PFSK-1 (cell line): Measurements from ENCODE around the gene PIK3CB.

Source experiments
- POLR2AphosphoS5 ChIP-seq: IDR thresholded peaks from 2 replicates; pipeline ENCODE4 v1.6.1; 2012; ENCODE audit warnings: low read depth, mild to moderate bottlenecking, control low read depth, low read length, moderate library complexity
- SIN3A ChIP-seq: IDR thresholded peaks from 2 replicates; pipeline ENCODE4 v1.6.1; 2012; ENCODE audit warnings: mild to moderate bottlenecking, low read length, moderate library complexity, borderline replicate concordance; ENCODE audit not compliant: insufficient read depth
- TF ChIP-seq, protein P1 (sequence below), 2 experiments: IDR thresholded peaks; 2 replicates each; pipeline versions ENCODE4 v1.6.1 to v1.8.0; 2011 to 2012; ENCODE audit warnings: low read depth in 2 of 2, low read length in 2 of 2, control low read depth in 1 of 2, inconsistent platforms in 1 of 2, mild to moderate bottlenecking in 1 of 2, moderate library complexity in 1 of 2; ENCODE audit not compliant: insufficient read depth in 1 of 2

DNA sequence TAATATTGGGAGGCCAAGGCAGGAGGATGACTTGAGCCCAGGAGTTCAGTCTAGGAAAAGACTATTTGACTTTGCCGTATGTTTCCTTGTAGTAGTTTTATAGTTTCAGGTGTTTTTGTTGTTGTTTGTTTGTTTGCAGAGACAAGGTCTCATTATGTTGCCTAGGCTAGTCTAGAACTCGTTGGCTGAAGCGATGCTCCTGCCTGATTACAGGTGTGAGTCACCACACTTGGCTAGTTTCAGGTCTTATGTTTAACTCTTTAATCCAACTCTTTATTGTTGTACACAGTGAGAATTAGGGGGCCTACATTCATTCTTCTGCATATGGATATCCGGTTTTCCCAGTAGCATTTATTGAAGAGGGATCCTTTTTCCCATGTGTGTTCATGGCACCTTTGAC lies 194.2 kb downstream of the PIK3CB start:
- TF ChIP-seq, protein P1, sequence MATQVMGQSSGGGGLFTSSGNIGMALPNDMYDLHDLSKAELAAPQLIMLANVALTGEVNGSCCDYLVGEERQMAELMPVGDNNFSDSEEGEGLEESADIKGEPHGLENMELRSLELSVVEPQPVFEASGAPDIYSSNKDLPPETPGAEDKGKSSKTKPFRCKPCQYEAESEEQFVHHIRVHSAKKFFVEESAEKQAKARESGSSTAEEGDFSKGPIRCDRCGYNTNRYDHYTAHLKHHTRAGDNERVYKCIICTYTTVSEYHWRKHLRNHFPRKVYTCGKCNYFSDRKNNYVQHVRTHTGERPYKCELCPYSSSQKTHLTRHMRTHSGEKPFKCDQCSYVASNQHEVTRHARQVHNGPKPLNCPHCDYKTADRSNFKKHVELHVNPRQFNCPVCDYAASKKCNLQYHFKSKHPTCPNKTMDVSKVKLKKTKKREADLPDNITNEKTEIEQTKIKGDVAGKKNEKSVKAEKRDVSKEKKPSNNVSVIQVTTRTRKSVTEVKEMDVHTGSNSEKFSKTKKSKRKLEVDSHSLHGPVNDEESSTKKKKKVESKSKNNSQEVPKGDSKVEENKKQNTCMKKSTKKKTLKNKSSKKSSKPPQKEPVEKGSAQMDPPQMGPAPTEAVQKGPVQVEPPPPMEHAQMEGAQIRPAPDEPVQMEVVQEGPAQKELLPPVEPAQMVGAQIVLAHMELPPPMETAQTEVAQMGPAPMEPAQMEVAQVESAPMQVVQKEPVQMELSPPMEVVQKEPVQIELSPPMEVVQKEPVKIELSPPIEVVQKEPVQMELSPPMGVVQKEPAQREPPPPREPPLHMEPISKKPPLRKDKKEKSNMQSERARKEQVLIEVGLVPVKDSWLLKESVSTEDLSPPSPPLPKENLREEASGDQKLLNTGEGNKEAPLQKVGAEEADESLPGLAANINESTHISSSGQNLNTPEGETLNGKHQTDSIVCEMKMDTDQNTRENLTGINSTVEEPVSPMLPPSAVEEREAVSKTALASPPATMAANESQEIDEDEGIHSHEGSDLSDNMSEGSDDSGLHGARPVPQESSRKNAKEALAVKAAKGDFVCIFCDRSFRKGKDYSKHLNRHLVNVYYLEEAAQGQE (IDR thresholded peaks at IDR 0.05; ENCODE audit: insufficient read depth in 1 of 2, low read depth in 2 of 2, low read length in 2 of 2), result no peak
- no peak for TF ChIP-seq POLR2AphosphoS5
- TF ChIP-seq SIN3A, result no peak
